ENCODE measurements around the gene KIRREL3. TPM values are rescaled to one million over a fixed set of nuclear protein-coding genes. Genes with fewer than 3 reads are reported as not detected.
A peak's percentile ranks its signal among the peaks of the same experiment; 100 is the strongest.

The KIRREL3 gene
- total and polyA plus RNA-seq, 3 donors from 2014 or later, result 1.0 to 1.1 (median 1.1) TPM

DNA sequence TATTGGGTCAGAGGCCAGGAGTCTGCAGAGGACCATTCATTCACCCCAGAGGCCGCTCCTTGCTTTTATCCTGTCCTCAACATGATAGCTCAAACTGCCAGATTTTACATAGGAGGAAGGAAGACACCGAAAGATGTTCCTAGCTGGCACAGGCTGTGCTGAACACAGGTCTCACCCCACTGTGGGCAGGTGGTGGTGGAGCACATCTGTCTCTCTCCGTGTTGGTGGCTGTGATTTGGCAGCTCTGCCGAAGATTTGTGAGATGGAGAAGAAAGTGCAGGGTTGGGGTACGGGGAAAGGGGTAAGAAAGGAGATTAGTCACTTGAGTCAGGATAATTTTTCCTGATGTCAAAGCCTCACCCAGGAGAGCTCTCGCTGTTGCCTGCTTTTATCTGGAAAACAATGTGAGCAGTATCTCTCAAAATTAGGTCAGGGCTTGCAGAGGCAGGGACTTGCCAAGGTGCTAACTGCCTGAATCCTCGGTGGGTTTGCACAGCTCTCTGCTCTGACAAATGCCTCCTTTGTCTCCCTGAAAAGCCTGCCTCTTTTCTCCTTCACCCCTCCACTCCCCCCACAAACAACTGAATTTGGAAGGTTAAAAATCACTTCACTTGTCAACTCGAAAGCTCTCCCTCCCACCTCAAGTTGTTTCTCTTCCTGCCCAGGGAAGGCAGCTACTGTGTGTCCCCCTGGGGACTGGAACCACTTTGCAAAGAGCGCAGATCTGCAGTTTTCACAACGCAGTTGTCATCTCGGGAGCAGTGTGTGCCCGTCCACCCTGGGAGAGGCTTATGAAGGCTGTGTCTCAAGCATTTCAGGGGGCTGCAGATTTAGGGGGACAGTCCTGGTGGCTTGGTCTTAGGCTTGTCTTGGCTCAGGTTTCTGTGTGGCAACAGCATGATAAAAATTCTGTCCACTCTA, 345.4 kb downstream of the KIRREL3 start:
- no peaks in the 10 kb centered on the region for H3K27me3 ChIP-seq
- H3K4me3 ChIP-seq, result no peak overlapping the region
- no peaks in the 10 kb centered on the region for H3K9me3 ChIP-seq
- peak overlapping the region in 1 of 2 donors; percentile 19 for H3K27ac ChIP-seq
- peaks cover 10% of the 10 kb centered on the region for H3K4me1 ChIP-seq
- intact Hi-C loops (cut with DNase I; ENCODE audit: low total_unique reads), result no loop called here
- TF ChIP-seq POLR2A (IDR thresholded peaks at IDR 0.05), result no peak
- TF ChIP-seq, protein P1, sequence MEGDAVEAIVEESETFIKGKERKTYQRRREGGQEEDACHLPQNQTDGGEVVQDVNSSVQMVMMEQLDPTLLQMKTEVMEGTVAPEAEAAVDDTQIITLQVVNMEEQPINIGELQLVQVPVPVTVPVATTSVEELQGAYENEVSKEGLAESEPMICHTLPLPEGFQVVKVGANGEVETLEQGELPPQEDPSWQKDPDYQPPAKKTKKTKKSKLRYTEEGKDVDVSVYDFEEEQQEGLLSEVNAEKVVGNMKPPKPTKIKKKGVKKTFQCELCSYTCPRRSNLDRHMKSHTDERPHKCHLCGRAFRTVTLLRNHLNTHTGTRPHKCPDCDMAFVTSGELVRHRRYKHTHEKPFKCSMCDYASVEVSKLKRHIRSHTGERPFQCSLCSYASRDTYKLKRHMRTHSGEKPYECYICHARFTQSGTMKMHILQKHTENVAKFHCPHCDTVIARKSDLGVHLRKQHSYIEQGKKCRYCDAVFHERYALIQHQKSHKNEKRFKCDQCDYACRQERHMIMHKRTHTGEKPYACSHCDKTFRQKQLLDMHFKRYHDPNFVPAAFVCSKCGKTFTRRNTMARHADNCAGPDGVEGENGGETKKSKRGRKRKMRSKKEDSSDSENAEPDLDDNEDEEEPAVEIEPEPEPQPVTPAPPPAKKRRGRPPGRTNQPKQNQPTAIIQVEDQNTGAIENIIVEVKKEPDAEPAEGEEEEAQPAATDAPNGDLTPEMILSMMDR (IDR thresholded peaks at IDR 0.05), result no peak
- no peaks in the 10 kb centered on the region for H3K36me3 ChIP-seq (ENCODE audit: low read depth, missing control alignments)
- DNase-seq, result peak; percentile 55
- WGBS, 2 donors, result 28 to 44% methylated on average over 12 of the region's 12 CpGs

DNA sequence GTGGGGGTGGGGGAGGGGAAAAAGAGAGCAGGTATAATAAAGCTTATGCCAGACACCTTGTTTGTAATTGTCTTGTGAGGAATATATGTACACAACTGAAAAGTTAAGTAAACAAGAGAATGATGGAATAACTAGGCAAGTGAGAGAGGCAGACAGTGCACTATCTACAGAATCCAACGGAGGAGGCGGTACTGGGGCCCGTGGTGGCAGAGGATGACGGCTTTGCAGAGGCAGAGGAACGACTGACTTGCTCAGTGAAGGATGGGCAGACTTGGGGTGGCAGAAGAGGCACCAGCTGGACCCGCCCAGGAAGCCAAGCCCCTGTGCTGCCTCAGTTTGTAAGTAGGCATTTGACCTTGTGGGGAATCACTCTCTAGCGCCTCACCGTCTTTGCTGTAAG, 347.5 kb downstream of the KIRREL3 start:
- H3K9me3 ChIP-seq, result no peaks in the 10 kb centered on the region
- WGBS, 2 donors, result 73 to 75% methylated on average over 7 to 8 of the region's 8 CpGs
- H3K27me3 ChIP-seq, result no peaks in the 10 kb centered on the region
- H3K27ac ChIP-seq, result no peak overlapping the region
- DNase-seq, result no peak
- peaks cover 10% of the 10 kb centered on the region for H3K4me1 ChIP-seq
- no peak for TF ChIP-seq POLR2A (IDR thresholded peaks at IDR 0.05)
- TF ChIP-seq, protein P1 (IDR thresholded peaks at IDR 0.05), result no peak
- no peak overlapping the region for H3K4me3 ChIP-seq
- intact Hi-C loops (cut with DNase I; ENCODE audit: low total_unique reads), result no loop called here
- no peaks in the 10 kb centered on the region for H3K36me3 ChIP-seq (ENCODE audit: low read depth, missing control alignments)

DNA sequence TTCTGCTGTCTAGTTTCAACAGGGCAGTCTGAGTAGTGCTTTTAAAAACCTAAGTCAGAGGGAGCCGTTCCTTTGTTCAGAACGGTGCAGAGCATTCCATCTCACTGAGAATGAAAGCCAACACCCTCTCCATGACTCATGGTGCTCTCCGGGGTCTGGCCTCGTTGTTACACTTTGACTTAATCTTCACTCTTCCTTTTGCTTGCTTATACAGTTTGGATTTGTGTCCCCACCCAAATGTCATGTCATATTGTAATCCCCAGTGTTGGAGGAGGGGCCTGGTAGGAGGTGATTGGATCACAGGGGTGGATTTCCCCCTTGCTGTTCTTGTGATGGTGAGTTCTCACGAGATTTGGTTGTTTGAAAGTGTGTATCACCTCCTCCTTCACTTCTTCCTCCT, 352.8 kb downstream of the KIRREL3 start:
- TF ChIP-seq POLR2A (IDR thresholded peaks at IDR 0.05), result no peak
- TF ChIP-seq, protein P1 (IDR thresholded peaks at IDR 0.05), result no peak
- H3K27me3 ChIP-seq, result no peaks in the 10 kb centered on the region
- 78 to 83% methylated on average over 5 of the region's 5 CpGs for WGBS, 2 donors
- DNase-seq, result no peak
- H3K9me3 ChIP-seq, result no peaks in the 10 kb centered on the region
- no peak overlapping the region for H3K27ac ChIP-seq
- H3K4me3 ChIP-seq, result no peak overlapping the region
- H3K36me3 ChIP-seq (ENCODE audit: low read depth, missing control alignments), result no peaks in the 10 kb centered on the region
- no peaks in the 10 kb centered on the region for H3K4me1 ChIP-seq
- intact Hi-C loops (cut with DNase I; ENCODE audit: low total_unique reads), result no loop called here

DNA sequence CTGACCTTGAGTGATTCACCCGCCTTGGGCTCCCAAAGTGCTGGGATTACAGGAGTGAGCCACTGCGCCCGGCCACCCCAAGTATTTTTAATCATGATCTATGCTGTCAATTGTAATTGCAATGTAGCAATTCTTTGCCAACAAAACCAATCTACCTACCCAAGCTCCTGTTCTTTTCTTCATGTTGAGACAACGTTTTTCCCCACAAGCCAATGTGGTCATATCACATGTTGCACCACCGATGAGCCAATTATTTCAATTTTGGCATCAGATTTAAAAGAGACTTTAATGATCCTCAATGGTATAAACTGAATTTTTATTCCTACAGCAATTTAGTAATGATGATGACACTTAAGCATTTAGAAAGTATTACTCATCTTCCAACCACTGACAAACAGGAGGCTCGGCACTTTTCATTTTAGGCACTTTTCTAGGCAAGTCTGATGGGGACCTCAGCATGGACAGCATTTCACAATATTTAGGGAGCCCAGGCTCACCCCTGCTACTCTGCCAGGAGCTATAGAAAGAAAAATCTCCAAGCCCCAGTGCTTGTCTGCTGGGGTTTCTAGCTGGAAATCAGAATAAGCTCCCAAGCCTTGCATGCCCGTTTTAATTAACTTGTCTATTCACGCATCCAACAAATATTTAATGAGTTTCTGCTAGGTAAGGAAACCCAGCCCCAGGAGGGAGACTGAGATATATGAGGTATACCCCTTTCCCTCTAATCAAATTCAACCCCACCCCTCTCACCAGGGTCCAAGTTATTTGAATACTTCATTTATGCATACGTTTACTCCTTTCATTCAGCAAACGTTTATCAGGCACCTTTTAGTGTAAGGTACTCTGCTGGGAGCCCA, 353.6 kb downstream of the KIRREL3 start:
- no peaks in the 10 kb centered on the region for H3K9me3 ChIP-seq
- no peak overlapping the region for H3K4me3 ChIP-seq
- no peaks in the 10 kb centered on the region for H3K27me3 ChIP-seq
- TF ChIP-seq, protein P1 (IDR thresholded peaks at IDR 0.05), result no peak
- no peak for TF ChIP-seq POLR2A (IDR thresholded peaks at IDR 0.05)
- H3K27ac ChIP-seq, result no peak overlapping the region
- WGBS, 2 donors, result 83 to 88% methylated on average over 10 of the region's 10 CpGs
- intact Hi-C loops (cut with DNase I; ENCODE audit: low total_unique reads), result no loop called here
- no peaks in the 10 kb centered on the region for H3K4me1 ChIP-seq
- no peaks in the 10 kb centered on the region for H3K36me3 ChIP-seq (ENCODE audit: low read depth, missing control alignments)
- no peak for DNase-seq

Data from testis (tissue), 3 donors.